ENCODE measurements around the gene MACROH2A1.

The MACROH2A1 gene

DNA sequence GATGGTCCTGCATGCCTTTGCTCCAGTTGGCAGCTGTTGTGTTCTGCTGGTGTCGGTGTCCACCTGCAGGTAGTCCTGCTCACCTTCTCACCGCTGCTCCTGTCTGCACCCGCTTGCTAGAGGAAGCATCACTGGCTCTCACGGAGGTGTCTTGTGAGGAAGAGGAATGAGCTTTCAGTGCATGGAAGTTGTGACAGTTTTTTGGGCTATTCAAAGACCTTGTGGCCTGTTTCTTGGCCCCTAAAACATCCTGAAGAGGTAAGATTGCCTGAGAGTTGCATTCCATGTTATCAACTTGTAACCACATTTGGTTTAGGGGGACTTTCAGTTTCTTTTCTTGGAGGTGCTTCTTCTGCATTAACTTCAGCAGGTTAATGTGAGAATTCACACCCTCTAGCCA lies 85.6 kb downstream of the MACROH2A1 start:
- Histone ChIP-seq H3K9ac (ENCODE audit: low read length) (no peak overlapping the region), H3F3A (ENCODE audit: insufficient read depth) (no peaks in the 10 kb centered on the region), H3K27me3 (ENCODE audit: low read length) (no peaks in the 10 kb centered on the region), H3K4me2 (ENCODE audit: low read depth, low read length, poor library complexity, severe bottlenecking) (no peak overlapping the region), H3K4me3 (ENCODE audit: insufficient read depth, low read length, poor library complexity, severe bottlenecking) (no peak overlapping the region), H3K9me2 (replicated peaks; ENCODE audit: insufficient read depth, low read length) (no peaks in the 10 kb centered on the region), H3K79me2 (ENCODE audit: insufficient read depth, low read length) (no peaks in the 10 kb centered on the region), H4K20me1 (ENCODE audit: low read depth, low read length) (no peaks in the 10 kb centered on the region), H3K9me3 (ENCODE audit: insufficient read depth, low read length) (no peaks in the 10 kb centered on the region), H3K36me3 (ENCODE audit: low read length) (no peaks in the 10 kb centered on the region), H2AFZ (ENCODE audit: low read depth, low read length, severe bottlenecking) (no peak overlapping the region), H3K27ac (ENCODE audit: low read depth, low read length) (no peak overlapping the region)
- TF ChIP-seq, protein P1, sequence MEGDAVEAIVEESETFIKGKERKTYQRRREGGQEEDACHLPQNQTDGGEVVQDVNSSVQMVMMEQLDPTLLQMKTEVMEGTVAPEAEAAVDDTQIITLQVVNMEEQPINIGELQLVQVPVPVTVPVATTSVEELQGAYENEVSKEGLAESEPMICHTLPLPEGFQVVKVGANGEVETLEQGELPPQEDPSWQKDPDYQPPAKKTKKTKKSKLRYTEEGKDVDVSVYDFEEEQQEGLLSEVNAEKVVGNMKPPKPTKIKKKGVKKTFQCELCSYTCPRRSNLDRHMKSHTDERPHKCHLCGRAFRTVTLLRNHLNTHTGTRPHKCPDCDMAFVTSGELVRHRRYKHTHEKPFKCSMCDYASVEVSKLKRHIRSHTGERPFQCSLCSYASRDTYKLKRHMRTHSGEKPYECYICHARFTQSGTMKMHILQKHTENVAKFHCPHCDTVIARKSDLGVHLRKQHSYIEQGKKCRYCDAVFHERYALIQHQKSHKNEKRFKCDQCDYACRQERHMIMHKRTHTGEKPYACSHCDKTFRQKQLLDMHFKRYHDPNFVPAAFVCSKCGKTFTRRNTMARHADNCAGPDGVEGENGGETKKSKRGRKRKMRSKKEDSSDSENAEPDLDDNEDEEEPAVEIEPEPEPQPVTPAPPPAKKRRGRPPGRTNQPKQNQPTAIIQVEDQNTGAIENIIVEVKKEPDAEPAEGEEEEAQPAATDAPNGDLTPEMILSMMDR (IDR thresholded peaks at IDR 0.05; ENCODE audit: insufficient read depth, low read length, poor library complexity, severe bottlenecking) = no peak
- no peak for TF ChIP-seq EZH2phosphoT487 (conservative IDR thresholded peaks at IDR 0.05; ENCODE audit: low read length)

DNA sequence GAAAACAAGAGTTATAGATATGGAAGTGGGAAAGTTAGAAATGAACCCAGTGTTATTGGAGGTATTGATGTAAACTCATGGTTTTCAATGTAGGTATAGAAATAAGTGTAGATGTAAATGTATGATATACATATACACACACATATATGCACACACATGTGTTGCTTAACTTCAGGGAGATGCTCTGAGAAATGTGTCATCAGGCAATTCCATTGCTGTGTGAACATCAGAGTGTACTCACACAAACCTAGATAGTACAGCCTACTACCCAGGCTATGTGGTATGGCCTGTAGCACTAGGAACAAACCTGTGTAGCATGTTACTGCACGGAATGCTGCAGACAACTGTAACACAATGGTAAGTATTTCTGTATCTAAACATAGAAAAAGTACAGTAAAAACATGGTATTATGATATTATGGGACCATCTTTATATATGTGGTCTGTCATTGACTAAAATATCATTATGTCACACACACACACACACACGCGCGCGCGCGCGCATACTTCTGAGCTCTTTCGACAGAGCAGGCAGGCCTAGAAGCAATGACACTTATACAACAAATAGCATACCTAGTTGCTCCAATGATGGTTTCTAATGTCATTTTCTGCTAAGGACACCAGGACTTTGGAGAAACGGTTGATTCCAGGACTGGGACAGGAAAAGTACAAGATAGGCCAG lies 86.6 kb downstream of the MACROH2A1 start:
- H3K36me3 ChIP-seq (ENCODE audit: low read length) = no peaks in the 10 kb centered on the region
- no peak overlapping the region for H3K9ac ChIP-seq (ENCODE audit: low read length)
- H3K9me2 ChIP-seq (replicated peaks; ENCODE audit: insufficient read depth, low read length) = no peaks in the 10 kb centered on the region
- H3K27ac ChIP-seq (ENCODE audit: low read depth, low read length) = no peak overlapping the region
- no peak overlapping the region for H3K4me2 ChIP-seq (ENCODE audit: low read depth, low read length, poor library complexity, severe bottlenecking)
- no peak overlapping the region for H3K4me3 ChIP-seq (ENCODE audit: insufficient read depth, low read length, poor library complexity, severe bottlenecking)
- H3K79me2 ChIP-seq (ENCODE audit: insufficient read depth, low read length) = no peaks in the 10 kb centered on the region
- TF ChIP-seq EZH2phosphoT487 (conservative IDR thresholded peaks at IDR 0.05; ENCODE audit: low read length) = no peak
- TF ChIP-seq, protein P1 (IDR thresholded peaks at IDR 0.05; ENCODE audit: insufficient read depth, low read length, poor library complexity, severe bottlenecking) = no peak
- no peaks in the 10 kb centered on the region for H3K9me3 ChIP-seq (ENCODE audit: insufficient read depth, low read length)
- H3F3A ChIP-seq (ENCODE audit: insufficient read depth) = no peaks in the 10 kb centered on the region
- no peak overlapping the region for H2AFZ ChIP-seq (ENCODE audit: low read depth, low read length, severe bottlenecking)
- no peaks in the 10 kb centered on the region for H3K27me3 ChIP-seq (ENCODE audit: low read length)
- H4K20me1 ChIP-seq (ENCODE audit: low read depth, low read length) = no peaks in the 10 kb centered on the region

GRCh38 chr5:135310328-135310989 lies 88.6 kb downstream of the MACROH2A1 start:
- H3K9ac ChIP-seq (ENCODE audit: low read length) = no peak overlapping the region
- no peak overlapping the region for H3K4me2 ChIP-seq (ENCODE audit: low read depth, low read length, poor library complexity, severe bottlenecking)
- no peaks in the 10 kb centered on the region for H3F3A ChIP-seq (ENCODE audit: insufficient read depth)
- H3K9me2 ChIP-seq (replicated peaks; ENCODE audit: insufficient read depth, low read length) = no peaks in the 10 kb centered on the region
- H3K9me3 ChIP-seq (ENCODE audit: insufficient read depth, low read length) = no peaks in the 10 kb centered on the region
- H3K27me3 ChIP-seq (ENCODE audit: low read length) = no peaks in the 10 kb centered on the region
- no peak for TF ChIP-seq EZH2phosphoT487 (conservative IDR thresholded peaks at IDR 0.05; ENCODE audit: low read length)
- TF ChIP-seq, protein P1 (IDR thresholded peaks at IDR 0.05; ENCODE audit: insufficient read depth, low read length, poor library complexity, severe bottlenecking) = no peak
- H3K4me3 ChIP-seq (ENCODE audit: insufficient read depth, low read length, poor library complexity, severe bottlenecking) = no peak overlapping the region
- H3K79me2 ChIP-seq (ENCODE audit: insufficient read depth, low read length) = no peaks in the 10 kb centered on the region
- H4K20me1 ChIP-seq (ENCODE audit: low read depth, low read length) = no peaks in the 10 kb centered on the region
- no peaks in the 10 kb centered on the region for H3K36me3 ChIP-seq (ENCODE audit: low read length)
- no peak overlapping the region for H3K27ac ChIP-seq (ENCODE audit: low read depth, low read length)
- H2AFZ ChIP-seq (ENCODE audit: low read depth, low read length, severe bottlenecking) = no peak overlapping the region
